ENCODE data around the gene CPEB1.
"Not testable (repeated sequence)": the region's sequence is repeated elsewhere in the genome, so short reads cannot be mapped to it uniquely, and the experiment has no call there.

Gene CPEB1

GRCh38 chr15:82648257-82649103, 1.3 kb upstream of the CPEB1 start:
- FAIRE-seq, result no peak

- no peak for FAIRE-seq
Measured at GRCh38 chr15:82647835-82648256, 683 bp upstream of the CPEB1 start.

- no peak for FAIRE-seq
Measured at GRCh38 chr15:82646250-82647044, 716 bp downstream of the CPEB1 start.

GRCh38 chr15:82644967-82645852, 2.0 kb downstream of the CPEB1 start:
- not testable (repeated sequence) for FAIRE-seq

GRCh38 chr15:82643992-82644391, 3.2 kb downstream of the CPEB1 start:
- FAIRE-seq, result no peak

- no peak for FAIRE-seq
Measured at GRCh38 chr15:82642656-82643055, 4.5 kb downstream of the CPEB1 start.

- no peak for FAIRE-seq
Measured at GRCh38 chr15:82641129-82641798, 5.9 kb downstream of the CPEB1 start.

GRCh38 chr15:82640672-82641071, 6.5 kb downstream of the CPEB1 start:
- FAIRE-seq, result no peak

- no peak for FAIRE-seq
Measured at GRCh38 chr15:82635798-82636197, 11.4 kb downstream of the CPEB1 start.

GRCh38 chr15:82630033-82630432, 17.1 kb downstream of the CPEB1 start:
- no peak for FAIRE-seq

GRCh38 chr15:82625136-82625535, 22.0 kb downstream of the CPEB1 start:
- no peak for FAIRE-seq

- FAIRE-seq, result no peak
Measured at GRCh38 chr15:82624438-82624837, 22.7 kb downstream of the CPEB1 start.

- no peak for FAIRE-seq
Measured at GRCh38 chr15:82624008-82624407, 23.2 kb downstream of the CPEB1 start.

- no peak for FAIRE-seq
Measured at GRCh38 chr15:82621970-82622369, 25.2 kb downstream of the CPEB1 start.

- FAIRE-seq, result no peak
Measured at GRCh38 chr15:82613747-82614146, 33.4 kb downstream of the CPEB1 start.

- FAIRE-seq, result no peak
Measured at GRCh38 chr15:82611348-82611747, 35.8 kb downstream of the CPEB1 start.

- FAIRE-seq, result no peak
Measured at GRCh38 chr15:82602195-82602594, 45.0 kb downstream of the CPEB1 start.

- FAIRE-seq, result no peak
Measured at GRCh38 chr15:82599862-82600261, 47.3 kb downstream of the CPEB1 start.

GRCh38 chr15:82597815-82598214, 49.3 kb downstream of the CPEB1 start:
- no peak for FAIRE-seq

GRCh38 chr15:82595766-82596165, 51.4 kb downstream of the CPEB1 start:
- FAIRE-seq, result no peak

GRCh38 chr15:82595203-82595602, 52.0 kb downstream of the CPEB1 start:
- FAIRE-seq, result no peak

GRCh38 chr15:82587805-82588204, 59.4 kb downstream of the CPEB1 start:
- peak; percentile 72 for FAIRE-seq
